HG02623 (cell line): ENCODE measurements around the gene PRDM15.

ENCODE experiments used
- ATAC-seq: cut with Tn5 transposase; IDR thresholded peaks from one replicate; pipeline ENCODE4 v1.9.1; 2021; ENCODE audit warnings: moderate library complexity; ENCODE audit not compliant: unreplicated experiment

The PRDM15 gene

DNA sequence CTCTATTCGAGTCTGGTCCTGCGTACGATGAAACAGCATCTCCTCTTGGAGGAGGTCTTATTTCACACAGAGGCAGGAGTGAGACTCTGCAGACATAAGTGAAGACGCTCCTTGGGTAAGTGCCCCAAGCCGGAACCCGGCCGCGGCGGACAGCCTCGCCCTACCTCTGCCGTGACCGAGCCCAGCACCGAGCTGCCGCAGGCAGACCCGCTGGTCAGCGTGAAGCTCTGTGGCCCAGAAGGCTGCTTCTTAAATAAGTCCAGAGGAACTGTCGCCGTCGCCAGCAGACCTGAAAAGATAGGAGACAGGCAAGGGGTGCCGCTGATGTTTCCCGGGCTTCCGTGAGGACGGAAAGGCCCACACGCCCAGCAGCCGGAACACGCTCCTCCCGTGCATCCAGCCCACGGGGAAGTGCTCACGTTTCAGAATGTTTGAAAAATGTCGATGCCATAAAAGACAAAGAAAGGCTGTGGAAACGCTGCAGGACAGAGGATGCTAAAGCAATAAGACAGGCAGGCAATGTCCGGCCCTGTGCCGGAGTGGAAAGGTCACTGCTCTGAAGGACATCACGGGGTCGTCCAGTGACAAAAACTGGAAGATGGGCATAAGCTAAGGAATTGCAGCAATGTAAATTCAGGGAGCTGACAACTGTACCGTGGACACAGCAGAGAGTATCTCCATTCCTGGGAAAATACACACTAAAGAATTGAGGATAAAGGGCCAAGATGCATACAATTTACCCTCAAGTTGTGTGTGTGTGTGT lies 28.5 kb upstream of the PRDM15 start:
- ATAC-seq: no peak

DNA sequence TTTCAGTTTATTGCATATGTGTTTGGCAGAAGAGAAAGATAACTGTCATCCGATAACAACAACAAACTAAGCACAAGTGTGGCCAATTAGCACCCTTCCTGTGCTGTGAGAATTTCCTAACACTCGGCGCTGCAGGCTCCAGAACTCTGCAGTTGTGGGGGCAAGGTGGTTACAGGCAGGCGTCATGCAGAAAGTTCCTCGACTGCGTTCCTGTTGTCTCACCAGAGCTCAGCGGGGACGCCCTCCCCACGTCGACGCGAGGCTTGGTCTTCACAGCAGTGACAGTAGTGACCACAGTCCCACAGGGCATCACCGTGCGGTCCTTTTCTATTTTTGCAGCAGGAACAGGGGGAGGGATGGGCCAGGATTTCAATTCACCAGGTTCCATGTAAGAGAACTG lies 27.6 kb upstream of the PRDM15 start:
- no peak for ATAC-seq

DNA sequence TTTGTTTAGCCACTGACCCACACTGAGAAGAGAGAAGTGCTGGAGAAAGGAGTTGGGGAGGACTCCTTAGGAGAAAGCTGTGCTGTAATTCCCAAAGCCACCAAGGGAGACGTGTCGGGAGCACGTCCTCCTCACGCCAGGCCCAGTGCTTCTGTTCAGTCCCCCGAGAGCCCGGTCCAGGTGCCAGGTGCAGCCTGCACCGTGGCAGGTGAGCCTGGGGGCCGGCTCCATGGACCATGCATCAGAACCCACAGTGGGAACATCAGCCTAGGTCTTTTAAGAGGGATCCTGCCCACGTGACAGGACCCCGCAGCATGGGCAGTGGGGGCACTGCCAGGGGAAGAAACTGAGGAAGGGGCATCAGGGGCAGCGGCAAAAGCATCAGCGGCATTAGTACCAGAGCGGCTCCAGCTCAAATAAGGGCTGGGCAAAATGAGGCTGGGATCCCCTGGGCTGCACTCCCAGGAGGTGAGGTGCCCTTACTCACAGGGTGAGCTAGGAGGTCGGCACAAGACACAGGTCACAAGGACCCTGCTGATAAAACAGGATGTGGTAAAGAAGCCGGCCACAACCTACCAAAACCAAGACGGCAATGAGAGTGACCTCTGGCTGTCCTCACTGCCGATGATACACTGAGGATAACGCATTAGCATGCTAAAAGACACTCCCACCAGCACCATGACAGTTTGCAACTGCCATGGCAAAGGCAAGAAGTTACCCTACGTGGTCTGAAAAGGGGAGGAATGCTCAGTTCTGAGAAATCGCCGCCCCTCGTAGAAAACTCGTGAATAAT lies 24.6 kb upstream of the PRDM15 start:
- no peak for ATAC-seq

DNA sequence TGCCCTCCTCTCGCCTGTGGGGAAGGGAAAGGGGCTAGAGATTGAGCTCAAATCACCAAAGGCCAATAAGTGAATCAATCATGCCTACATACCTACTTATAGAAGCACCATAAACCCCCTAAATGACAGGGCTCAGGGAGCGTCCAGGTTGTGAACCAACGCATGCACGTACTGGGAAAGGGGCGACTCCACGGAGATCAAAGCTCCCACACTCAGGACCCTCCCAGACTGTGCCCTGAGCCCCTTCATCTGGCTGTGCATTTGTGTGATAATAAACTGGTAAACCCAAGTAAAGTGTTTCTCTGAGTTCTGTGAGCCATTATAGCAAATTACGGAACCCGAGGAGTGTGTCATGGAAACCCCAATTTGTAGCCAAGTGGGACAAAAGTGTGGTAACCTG lies 23.8 kb upstream of the PRDM15 start:
- no peak for ATAC-seq

DNA sequence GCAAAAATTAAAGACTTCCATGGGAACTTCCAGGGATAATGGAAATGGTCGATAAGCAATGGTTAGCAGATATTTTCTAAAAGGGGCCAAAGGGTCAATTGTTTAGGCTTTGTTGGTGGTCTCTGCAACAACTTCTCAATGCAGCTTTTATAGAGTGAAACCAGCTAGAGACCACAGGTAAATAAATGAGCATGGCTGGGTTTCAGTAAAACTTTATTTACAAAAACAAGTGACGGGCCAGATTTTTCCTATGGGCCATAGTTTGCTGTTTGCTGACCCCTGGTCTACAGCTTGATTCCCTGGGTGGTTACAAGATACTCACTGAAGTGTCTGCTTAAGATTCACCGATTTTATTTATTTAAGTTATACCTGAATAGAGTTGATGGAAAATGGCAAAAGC lies 22.6 kb upstream of the PRDM15 start:
- ATAC-seq: no peak

DNA sequence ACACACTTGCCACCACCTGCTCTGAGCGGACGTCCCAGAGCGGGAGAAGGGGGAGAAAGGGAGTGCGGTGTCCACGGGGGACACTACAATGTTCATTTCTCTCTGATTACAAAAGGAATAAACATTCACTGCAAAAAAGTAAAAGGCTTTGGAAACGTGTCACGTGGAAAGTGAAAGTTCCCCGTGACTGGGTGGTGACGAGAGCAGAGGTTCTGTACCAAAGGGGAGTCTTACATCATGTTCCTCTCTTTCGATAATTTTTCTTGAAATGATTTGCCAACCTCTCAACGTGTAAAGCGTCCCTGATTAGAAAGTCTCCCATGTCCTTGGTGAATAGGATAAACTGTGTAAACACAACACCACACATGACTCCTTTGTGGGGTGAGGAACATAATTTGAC lies 22.0 kb upstream of the PRDM15 start:
- no peak for ATAC-seq

DNA sequence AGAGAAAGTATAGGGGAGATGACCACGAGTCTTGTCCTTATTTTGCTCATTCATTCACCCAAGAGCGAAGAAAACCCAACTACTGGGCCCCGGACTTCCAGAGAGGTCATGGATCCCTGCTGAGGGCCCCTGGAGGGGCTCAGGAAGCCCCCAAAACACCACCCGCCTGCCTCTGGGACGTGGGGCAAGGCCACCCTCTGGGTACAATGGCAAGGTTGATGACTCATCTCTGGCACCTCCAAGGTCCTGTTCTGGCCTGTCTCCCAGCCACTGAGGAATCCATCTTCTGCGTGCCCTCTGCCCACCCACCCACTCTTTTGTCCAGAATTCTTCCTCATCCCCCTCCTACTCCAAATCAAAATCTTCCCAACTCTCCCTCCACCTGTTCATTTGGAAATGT lies 21.3 kb upstream of the PRDM15 start:
- ATAC-seq: no peak

DNA sequence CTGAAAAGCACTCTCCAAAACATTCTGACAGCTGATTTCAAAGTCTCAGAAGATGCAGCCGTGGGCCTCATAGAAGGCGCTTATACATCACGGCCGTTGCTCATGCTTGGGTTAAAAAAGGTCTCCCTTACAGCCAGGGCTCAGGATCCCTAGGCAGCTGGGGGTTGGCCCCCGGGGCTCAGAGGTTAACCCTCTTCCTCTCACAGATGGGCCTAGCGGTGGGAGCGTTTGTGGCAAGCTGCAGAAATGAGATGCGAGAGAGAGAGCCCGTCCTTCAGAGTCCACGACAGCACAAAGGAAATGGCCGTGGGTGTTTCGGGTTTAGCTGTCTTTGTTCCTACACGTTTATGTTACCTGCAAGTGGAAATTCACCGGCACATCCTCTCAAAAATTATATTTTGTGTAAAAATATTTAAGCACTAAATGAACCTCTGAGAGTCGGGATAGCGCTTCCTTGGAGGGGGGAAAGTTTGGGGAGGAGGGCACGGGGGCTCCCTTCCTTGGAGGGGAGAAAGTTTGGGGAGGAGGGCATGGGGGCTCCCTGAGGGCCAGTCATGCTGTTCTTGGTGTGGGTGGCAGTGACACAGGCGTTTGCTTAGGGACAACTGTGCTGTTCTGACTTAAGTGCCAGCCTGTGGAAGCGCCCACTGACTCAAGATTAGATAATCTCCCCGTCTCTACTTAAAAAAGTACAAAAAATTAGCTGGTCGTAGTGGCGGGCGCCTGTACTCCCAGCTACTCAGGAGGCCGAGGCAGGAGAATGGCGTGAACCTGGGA lies 20.5 kb upstream of the PRDM15 start:
- no peak for ATAC-seq

DNA sequence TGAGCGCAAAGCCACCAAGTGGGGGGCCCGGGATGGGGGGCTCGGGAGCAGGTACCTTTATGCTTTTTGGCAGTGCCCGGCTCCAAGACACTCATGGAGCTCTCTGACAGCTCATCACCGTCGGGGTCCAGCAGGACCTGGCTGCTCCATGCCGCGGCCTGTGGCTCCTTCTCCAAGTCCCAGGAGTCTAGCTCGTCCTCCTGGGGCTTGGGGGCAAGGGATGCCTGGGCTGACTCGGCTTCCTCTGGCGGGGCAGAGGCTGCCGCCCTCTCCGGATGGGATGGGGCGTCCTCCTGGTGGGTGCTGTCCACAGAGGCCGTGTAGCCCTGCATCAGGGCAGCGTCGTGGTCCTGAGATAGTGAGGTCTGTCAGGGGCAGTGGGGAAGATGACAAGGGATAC lies 19.9 kb upstream of the PRDM15 start:
- no peak for ATAC-seq

DNA sequence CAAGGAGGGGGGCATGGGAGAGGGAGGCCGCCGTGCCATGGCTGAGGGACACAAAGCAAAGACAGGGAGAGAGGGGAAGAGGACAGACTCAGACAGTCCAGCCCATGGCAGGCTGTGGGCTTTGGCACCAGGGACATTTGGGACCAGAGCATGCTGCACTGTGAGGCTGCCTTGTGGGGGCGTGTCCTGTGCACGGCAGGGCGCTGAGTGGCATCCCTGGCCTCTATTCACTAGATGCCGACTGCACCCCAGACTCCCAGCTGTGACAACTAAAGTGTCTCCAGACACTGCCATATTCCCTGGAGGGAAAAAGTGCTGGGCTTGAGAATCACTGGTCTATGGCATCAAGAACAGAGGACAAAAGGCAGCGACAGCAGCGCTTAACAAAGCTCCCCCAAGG lies 18.6 kb upstream of the PRDM15 start:
- ATAC-seq: no peak

DNA sequence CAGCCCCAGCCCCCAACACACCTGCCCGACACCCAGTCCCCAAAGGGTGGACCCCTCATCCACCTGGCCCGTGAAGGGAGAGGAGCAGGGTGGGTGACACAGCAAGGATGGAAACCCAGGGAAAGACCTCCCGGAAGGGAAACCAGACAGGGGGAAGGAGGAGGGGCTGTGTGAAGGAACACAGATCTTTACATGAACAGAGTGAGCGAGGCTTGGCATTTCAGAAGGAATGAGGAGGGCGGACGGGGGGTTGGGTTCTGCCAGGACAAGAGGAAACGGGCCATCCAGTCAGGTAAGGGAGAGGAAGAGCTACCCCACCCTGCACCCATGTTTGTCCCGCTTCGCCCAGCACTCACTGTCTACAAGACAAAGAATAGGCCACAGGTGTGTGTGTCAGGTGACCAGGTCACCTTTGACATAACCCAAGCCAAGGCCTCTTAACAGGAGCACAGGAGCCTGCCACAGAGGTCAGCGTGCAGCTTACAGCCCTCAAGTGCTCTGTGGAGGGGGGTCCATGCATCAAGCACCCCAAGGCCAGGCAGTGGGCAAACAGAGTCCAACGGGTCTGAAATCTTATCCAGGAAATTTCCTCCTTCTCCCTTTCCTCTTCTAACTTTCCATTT lies 18.0 kb upstream of the PRDM15 start:
- no peak for ATAC-seq

DNA sequence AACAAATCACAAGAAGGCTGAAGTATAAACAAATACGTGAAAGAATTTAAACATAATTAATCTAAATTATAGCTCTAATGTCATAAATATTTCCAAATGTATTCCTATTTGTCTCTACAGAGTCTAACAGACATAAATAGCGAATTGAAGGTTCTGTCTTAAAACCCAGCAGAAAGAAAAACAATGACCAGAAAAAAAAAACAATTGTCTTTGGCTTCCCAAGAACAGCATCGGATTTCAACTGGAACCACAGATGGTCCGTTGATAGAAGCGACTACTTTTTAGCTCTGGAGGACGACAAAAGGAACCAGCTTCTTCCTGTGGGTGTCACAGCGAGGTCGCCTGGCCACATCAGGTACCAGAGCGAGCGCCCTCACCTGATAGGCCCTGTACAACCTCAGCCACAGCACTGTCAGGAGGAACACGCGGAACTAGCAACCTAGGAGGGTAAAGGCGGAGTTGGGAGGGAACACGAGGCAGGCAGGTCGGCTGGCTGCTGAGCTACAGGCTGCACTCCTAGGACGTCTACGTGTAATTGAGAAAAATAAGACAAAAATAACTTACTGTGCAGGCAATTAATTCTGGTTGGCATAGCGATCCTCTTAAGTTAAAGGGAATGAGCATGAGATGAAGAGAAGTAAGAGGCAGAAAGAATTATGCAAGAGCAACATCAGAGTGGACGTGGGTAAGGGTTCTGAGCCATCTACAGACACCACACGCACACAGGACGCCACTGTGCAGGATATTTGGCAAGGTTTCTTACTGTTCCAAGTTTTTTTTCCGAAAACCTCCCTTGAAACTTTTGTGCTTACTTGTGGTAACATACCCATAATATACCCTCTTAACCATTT lies 16.7 kb upstream of the PRDM15 start:
- no peak for ATAC-seq

DNA sequence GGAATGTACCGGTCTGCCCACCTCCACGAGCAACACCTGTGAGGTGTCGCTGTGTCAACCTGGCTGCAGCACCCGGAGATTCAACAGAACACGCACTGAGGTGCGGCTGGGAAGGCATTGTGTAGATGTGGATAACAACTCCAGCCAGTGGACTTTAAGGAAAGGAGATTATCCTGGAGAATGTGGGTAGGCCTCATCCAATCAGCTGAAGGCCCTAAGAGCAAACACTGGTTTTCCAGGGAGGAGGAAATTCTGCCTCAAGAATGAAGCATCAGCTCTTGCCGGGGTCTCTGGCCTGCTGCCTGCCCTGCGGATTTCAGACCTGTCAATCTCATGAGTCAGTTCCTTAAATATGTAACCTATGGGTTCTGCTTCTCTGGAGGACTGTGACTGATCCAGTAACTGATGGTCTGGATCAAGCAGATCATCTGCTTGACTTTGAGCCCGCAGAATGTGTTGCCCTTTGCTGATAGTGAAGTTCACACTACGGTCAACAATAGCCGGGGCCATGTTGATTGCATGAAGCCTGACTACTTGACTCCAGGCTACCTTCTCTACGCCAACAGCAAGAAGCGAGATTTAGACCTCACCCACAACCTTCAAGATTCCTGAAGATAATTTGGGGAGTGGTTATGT lies 15.9 kb upstream of the PRDM15 start:
- no peak for ATAC-seq

DNA sequence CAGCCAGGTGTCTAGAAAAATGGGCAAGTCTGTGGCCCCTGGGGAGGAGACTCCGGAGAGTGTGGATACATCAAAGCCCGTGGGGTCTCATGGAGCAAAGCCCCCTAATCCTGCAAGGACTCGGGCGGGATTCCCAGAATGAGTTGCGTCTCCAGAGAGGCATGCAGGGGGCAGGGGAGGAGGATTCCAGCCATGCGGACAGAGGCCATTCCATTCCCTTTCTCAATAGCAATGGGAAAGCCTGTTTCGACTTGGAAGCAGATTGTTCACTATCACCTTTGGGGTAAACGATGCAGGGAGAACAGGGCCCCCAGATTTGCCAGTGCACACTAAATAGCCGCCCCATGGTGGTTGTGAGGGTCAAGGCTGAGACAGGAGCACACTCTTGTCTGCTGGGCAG lies 15.4 kb upstream of the PRDM15 start:
- no peak for ATAC-seq

DNA sequence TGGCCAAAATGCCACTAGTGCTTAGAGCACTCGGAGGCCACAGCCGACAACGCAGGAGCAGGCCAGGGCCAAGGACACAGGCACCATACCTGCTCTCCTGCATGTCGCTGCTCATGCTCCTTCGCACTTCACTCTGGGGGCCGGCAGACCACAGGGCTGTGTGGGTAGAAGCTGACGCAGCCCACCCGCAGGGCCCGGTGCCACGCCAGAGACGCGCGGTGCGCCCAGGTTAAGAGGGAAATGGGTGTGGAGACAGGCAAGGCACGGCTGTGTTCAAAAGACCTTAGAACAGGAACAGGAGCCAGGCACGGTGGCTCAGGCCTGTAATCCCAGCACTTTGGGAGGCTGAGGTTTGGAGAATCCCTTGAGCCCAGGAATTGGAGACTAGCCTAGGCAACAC lies 13.6 kb upstream of the PRDM15 start:
- ATAC-seq: no peak

DNA sequence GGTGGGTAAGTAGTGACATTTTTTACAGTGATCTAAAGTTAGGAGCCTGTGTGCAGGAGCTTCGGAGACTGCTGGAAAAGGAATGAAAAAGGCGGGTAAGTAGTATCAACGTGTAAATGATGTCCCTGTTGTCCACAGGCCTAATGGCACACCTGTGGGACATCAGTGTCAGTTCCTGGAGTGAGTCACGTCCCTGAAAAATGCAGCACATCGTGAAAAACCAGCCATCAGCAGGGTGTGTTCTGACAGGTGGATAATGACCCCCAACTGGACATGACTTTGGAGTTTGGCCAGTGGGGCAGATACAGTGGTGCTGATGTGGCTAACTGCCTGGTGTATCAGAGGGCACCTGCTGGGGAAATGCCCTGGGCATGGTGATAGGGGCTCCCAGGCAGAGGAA lies 12.0 kb upstream of the PRDM15 start:
- no peak for ATAC-seq

DNA sequence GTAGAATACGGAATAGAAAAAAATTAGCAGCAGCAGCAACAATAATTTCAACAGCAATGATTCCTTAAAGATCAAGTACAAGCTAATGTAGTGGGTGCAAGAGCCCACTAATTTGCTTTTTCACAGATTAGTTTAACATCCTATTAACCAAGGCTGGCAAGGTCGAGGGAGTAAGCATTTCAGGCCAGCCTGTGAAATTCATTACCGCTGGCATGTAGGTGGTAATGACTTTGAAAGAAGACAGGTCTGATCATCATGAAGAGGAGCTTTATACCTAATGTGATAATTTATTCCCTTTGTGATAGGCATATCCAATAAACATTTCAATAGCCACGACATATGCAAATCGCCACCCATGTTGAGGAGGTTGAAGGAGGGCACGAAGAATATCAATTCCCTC lies 11.2 kb upstream of the PRDM15 start:
- no peak for ATAC-seq

DNA sequence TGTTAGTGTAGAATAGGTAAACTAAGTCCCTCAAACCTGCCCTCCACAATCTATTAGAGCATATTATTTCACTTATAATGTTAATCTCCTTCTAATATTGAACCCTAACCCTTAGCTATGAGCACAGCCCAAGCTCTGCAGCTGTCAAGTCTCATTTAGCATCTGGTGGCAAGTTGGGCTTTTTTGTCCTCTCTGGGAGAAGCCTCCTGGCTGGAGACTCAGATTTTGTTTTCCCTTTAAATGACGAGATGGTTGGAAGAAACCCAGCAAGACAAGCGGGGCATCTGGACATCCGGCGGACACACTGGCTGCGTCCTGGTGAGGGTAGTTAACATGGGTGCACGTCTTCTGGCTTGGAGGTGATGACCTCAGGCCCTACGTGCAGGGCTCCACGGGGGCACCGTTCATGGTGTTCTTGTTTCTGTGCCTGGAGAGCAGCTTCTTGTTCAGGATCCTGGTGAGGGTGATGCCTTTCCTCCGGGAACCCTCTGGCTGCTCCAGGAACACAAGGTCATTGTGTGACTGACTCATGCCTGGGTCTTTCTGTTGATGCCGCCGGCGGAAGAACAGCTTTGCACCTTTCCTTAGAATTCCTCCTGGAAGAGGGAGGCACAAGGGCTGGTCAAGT lies 9.7 kb upstream of the PRDM15 start:
- no peak for ATAC-seq

DNA sequence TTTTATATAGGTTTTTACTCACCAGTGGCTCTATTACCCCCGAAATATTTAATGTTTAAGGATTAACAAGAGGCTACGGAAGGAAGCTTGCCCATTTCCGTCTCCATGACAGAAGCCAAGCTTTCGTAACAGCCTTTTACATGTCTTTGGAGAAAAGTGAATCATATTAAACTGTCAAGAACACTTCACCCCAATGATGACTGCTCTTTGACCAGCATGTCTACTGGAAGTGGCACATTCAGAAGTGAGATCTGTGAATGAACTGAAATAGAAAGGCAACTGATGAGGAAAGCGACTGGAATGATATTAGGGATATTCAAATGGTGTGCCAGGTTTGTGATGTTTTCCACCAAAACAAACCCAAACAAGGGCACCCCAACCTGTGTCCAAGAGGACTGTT lies 8.5 kb upstream of the PRDM15 start:
- no peak for ATAC-seq

DNA sequence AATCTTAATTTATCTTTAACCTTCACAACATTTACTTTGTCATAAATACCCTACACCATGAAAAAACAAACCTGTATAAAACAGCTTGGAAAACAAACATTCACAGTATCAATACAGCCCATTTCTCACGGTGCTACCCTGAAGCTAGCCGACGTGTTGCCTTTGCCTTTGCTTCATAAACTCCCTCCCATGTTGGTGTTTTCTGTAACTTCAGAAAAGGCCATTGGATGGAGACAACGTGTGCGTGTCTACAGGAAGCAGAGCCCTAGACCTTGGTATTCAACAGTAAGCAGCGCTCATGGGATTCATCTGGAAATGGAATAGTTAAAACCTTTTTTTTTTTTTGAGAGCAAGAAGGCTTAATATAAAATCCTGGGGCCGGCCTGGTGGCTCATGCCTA lies 7.2 kb upstream of the PRDM15 start:
- ATAC-seq: no peak
